Measurements from ENCODE around the gene PHOSPHO2. TPM values are rescaled to one million over a fixed set of nuclear protein-coding genes. Genes with fewer than 3 reads are reported as not detected.

The PHOSPHO2 gene, protein sequence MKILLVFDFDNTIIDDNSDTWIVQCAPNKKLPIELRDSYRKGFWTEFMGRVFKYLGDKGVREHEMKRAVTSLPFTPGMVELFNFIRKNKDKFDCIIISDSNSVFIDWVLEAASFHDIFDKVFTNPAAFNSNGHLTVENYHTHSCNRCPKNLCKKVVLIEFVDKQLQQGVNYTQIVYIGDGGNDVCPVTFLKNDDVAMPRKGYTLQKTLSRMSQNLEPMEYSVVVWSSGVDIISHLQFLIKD
- 4.5 and 4.8 TPM in 2 replicates for total RNA-seq
- polyA plus RNA-seq (2012), result 2.8 TPM

DNA sequence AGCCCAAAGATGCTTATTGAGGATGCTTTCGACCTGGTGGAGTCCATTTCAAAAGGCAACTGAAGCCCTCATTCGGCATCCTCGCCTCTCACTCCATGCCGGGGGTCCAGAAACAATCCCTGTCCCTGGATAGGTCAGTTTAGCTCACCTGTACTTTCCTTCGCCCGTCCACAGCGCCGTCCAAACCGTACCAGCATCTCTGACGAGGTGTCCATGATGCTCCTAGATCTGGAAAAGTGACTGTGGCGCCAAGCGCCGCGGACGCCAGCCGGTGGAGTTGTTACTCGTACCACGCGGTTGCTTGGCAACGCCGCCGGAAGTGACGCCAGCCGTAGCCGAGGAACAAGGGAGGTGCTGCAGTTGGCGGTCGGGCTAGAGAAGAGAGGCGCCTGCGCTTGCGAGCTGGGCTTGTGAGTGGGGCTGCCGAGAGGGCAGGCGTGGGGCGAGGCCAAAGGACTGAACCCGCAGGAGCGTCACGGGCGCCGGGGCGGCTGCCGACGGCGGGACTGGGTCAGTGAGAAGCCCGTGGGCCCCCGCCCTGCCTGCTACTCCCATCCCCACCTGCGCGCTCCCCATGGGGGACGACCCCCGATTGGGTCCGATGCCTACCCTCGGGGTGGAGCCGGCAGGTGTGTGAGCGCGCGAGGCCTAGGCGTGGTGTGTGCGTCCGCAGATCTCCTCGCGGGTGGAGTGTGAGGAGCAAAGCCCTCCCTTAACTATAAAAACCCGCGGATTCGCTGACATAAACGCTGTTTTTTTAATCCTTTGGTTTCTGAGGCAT lies at the start of gene PHOSPHO2, which contains the start of gene CFAP210:
Gene PHOSPHO2 (plus strand): TSS at position 357 of the 781 bp plus-strand sequence. CDS start 6,503 bp downstream, outside the sequence.
Gene CFAP210 (minus strand): TSS at position 293 of the 781 bp plus-strand sequence. CDS start 78 bp downstream, at position 215.
- DNase-seq (ENCODE audit: low read depth), result peak; percentile 98

GRCh38 chr2:169647496-169647895 lies 46.8 kb upstream of the PHOSPHO2 start:
- no peak for DNase-seq (ENCODE audit: low read depth)

DNA sequence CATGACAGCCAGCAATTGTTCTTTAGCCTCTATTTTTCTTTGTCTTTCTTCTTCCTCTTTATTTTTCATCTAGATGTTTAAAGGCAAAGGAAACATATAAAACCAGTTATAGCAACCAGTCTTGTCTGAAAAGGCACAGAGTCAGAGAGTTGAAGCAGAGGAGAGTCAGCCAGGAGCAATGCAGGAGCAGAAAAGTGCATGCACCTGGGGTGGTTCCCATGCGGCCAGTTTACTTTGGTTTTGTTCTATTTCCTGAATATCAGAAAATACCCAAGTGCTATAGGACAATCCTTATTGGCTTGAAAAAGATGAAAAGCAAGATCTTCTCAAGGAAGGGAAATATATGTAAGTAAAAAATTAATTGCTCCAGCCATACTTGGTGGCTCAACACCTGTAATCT lies 45.0 kb upstream of the PHOSPHO2 start:
- DNase-seq (ENCODE audit: low read depth), result no peak

DNA sequence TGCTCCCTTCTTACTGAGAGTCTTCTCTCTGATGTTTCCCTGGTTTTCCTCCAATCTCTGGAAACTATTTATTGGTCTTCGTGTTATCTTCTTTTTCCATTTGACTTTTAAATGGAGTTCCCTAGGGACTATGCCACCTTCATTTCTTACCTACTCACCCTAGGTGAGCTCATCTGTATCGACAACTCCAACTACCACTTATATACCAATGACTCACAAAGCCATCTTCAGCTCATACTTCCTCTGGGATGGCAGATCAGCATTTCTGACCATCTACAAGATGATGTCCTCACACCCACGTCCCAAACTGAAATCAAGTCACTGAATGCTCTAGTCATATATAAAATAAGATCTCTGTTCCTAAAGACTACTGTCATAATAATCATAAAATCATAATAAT lies 40.6 kb upstream of the PHOSPHO2 start:
- no peak for DNase-seq (ENCODE audit: low read depth)

GRCh38 chr2:169656164-169656563 lies 38.1 kb upstream of the PHOSPHO2 start:
- no peak for DNase-seq (ENCODE audit: low read depth)

- no peak for DNase-seq (ENCODE audit: low read depth)
These were observed 35.4 kb upstream of the PHOSPHO2 start for GRCh38 chr2:169658877-169659276.

- no peak for DNase-seq (ENCODE audit: low read depth)
These were observed 34.9 kb upstream of the PHOSPHO2 start for GRCh38 chr2:169659320-169659719.

DNA sequence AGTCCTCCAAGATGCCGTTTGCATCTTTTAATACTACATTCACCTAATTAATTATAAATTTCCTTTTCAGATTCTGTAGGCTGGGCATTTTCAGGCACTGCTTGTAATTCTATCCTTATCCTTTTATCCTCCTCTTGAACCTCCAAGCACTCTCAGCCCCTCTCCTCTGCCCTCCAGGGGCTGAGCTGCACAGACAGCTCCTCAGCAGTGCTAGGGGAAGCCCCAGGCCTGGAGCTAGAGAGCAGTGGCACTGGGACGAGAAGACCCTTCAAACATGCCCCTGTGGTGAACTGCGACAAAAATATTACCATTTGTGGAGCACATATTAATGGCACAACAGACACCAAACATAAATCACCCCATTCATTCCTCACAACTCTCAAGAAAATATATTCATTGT lies 33.0 kb upstream of the PHOSPHO2 start:
- no peak for DNase-seq (ENCODE audit: low read depth)

- no peak for DNase-seq (ENCODE audit: low read depth)
These were observed 31.5 kb upstream of the PHOSPHO2 start for GRCh38 chr2:169662744-169663143.

DNA sequence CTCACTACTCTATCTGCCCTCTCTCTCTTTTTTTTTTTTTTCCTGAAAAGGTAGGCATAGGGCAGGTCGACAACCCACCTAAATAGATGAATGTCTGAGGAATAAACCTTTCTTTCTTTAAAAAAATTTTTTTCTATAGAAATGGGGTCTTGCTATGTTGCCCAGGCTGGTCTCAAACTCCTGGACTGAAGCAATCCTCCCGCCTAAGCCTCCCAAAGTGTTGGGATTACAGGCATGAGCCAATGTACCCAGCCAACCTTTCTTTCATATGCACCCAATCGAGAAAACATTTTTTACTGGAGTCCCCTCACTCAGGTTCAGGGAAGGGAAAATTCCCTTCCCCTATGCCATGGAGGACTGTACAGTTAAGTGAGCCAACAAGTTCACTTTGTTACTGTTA lies 31.0 kb upstream of the PHOSPHO2 start:
- DNase-seq (ENCODE audit: low read depth), result no peak

DNA sequence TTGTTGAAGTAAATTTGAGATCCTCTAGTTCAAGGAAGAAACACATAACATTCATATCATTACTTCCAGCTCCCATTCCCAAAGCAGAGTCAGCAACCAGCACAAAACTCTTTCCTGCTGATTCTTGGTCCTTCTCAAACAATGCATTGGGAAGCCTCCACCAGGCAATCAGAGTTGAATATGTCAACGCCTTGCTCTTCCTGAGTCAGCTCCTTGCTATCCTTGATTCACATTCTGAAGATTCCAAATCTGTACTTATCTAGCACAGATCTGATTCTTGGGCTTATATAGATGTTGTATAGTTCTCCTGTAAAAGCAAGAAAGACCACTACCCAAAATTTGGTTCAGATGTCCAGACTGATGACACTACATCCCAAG lies 29.7 kb upstream of the PHOSPHO2 start:
- DNase-seq (ENCODE audit: low read depth), result no peak

DNA sequence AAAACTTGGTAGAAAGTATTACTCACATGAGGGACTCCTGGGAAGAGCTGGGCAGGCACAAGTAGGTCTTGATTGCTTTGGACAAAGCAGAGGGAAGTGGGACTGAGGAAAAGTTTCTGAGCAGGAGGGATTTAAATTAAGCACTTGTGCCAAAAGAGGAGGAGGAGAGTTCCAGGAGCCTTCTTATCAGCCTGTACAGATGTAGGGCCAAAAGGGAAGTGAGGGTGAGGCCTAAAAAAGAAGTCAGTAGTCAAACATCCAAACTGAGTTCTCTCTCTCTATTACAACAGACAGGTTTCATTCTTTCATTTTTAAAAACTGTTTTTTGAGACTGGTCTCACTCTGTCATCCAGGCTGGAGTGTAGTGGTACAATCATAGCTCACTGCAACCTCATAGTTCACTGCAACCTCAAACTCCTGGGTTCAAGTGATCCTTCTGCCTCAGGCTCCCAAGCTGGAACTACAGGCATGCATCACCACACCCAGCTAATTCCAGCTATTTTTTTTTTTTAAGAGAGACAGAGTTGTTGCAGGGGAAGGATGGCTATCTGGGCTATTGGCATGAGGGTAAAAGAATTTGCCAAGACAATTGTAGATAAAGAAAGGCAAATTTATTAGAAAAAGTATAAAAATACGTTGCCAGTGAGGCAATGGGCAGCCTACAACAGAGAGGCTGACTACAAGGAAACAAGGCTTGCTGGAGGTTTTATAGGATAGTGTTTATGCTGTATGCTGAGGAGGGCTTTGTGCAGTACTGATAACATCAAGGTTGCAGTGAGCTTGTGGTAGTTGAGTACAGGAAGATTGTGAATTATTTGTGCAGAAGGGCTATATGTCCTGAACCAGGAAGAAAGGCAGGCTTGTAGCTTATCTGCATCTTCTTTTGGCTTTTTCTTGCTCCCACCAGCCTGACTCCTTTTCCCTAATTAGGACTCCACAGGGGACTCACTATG lies 29.0 kb upstream of the PHOSPHO2 start:
- DNase-seq (ENCODE audit: low read depth), result no peak

DNA sequence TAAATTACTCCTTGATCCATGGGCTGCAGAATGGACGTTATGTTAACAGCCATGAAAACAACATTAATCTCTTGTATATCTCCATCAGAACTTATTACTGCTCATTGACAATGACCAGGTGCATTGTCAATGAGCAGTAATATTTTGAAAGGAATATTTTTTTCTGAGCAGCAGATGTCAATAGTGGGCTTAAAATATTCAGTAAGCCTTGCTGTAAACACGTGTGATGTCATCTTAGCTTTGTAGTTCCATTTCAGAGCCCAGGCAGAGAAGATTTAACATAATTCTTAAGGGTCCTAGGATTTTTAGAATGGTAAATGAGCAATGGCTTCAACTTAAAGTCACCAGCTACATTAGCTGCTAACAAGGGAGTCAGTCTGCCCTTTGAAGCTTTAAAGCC lies 26.7 kb upstream of the PHOSPHO2 start:
- no peak for DNase-seq (ENCODE audit: low read depth)

DNA sequence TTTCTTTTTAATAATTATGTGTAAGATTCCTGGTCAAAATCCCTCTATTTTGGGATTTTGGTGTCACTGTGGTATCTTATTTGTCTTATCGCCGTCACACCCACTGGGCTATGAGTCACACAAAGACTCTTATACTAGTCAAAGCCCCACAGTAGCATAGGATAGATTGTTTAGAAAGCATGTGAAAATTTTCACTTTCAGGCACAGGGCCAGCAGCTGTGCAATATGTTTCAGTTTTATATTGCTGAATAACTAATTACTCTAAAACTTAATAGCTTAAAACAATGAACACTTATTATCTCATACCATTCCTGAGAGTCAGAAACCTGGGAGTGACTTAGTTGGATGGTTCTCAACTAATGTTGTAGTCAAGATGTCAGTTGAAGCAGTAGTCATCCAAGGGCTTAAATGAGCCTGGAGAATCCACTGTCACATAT lies 24.0 kb upstream of the PHOSPHO2 start:
- DNase-seq (ENCODE audit: low read depth), result no peak

DNA sequence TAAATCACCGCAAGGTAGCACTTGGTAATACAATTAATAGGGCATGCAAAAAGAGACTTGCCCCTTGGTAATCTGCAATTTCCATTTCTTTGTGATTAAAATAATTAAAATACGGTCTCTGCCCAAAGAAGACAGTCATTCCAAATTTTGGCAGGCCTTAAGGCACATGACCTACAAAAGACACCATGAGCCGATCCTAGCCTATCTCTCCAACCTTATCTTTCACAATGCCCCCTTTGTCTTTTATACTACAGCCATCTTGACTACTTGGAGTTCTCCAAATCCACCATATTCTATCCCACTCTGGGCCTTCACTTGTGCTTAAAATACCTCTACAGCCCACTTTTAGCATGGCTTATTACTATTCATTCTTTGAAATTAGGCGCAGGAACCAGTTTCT lies 23.3 kb upstream of the PHOSPHO2 start:
- DNase-seq (ENCODE audit: low read depth), result no peak

GRCh38 chr2:169672406-169672805 lies 21.9 kb upstream of the PHOSPHO2 start:
- DNase-seq (ENCODE audit: low read depth), result no peak

GRCh38 chr2:169673106-169673505 lies 21.2 kb upstream of the PHOSPHO2 start:
- DNase-seq (ENCODE audit: low read depth), result no peak

DNA sequence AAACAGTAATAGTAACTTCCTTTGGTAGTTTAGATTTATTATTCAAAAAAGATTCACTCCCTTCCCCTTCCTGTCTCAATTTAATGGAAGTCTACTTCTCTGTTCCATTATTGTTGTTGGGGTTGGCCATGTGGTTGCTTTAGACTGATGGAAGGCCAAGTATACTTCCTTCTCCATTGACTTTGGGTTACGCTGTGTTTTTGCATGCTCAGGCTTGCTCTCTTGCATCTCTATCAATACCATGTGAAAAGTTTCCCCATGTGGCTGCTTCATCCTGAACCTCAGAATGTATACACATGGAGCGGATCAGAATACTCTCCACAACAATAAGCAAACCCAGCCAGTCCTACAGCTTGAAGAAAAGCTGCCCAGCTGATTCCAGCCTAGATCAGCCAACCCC lies 20.3 kb upstream of the PHOSPHO2 start:
- no peak for DNase-seq (ENCODE audit: low read depth)

DNA sequence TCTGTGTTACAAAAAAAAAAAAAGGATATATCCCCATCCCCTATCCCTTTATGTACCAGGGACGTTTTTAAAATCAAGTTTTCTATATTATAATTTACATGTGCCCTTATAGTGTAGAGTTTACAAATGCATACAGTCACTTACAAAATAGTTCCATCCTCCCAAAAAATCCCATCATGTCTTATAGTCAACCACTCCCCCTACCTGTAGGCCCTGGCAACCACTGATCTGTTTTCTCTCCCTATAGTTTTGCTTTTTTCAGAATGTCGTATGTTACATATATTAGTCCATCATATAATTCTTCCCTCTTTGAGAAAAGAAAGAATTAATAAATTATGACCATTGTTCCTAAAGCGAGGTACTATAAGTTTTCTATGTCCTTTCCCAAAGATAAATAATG lies 17.9 kb upstream of the PHOSPHO2 start:
- DNase-seq (ENCODE audit: low read depth), result no peak

DNA sequence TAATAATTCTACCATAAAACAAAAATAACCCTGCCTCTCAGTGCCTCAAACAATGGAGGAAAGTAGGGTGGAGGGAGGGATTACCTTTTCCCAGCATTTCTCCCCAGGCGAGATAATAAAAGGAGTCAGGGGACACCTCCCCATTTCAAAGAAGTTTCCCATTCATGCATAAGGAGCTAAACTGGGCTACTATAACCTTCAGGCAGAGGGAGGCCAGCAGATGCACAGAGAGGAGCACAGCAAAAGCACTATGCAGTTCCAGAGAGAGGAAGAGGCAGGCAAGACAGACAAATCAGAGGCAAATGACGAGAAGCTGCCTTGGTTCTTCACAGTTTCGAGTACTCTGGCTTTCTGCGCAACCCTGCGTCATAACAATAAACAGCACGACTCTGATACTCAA lies 17.4 kb upstream of the PHOSPHO2 start:
- no peak for DNase-seq (ENCODE audit: low read depth)

DNA sequence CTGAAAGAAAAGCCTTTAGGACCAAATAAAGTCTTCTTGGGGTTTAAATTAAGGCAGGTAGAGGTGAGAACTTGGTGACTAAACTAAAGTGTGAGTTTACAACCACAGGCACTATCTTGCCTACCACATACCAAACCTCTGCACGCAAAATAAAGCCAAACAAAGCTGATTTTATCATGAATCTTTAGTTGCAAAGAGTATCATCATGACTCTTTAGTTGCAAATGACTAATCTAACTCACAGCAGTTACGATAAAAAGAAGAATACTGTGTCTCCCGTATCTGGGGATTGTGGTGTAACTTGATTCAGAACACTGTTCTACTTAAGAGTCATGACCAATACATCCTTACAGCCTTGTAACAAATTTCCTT lies 11.2 kb upstream of the PHOSPHO2 start:
- no peak for DNase-seq (ENCODE audit: low read depth)
